Brain microvascular endothelial cell (primary cell): ENCODE measurements around the gene CD36.
A peak's percentile ranks its signal among the peaks of the same experiment; 100 is the strongest.

ENCODE experiments used
- DNase-seq: peaks from one replicate; pipeline ENCODE4 v3.0.0-alpha.2; 2020
- H3K27ac ChIP-seq: fragments of 250-450 bp; sonication (Bioruptor Pico); 2 replicates; pipeline ENCODE4 v1.5.1; 2020; ENCODE audit warnings: mild to moderate bottlenecking, moderate library complexity
- H3K27me3 ChIP-seq: fragments of 250-450 bp; sonication (Bioruptor Pico); replicated peaks from 2 replicates; pipeline ENCODE4 v1.5.1; 2020; ENCODE audit warnings: mild to moderate bottlenecking
- H3K36me3 ChIP-seq: fragments of 250-450 bp; sonication (Bioruptor Pico); replicated peaks from 2 replicates; pipeline ENCODE4 v1.5.1; 2020; ENCODE audit warnings: mild to moderate bottlenecking
- H3K4me3 ChIP-seq: 2 replicates; pipeline ENCODE4 v1.5.1; 2011; ENCODE audit warnings: low read depth, mild to moderate bottlenecking, control low read depth, low read length, moderate library complexity
- CTCF ChIP-seq: IDR thresholded peaks from 2 replicates; pipeline ENCODE4 v1.5.1; 2011; ENCODE audit warnings: low read depth, mild to moderate bottlenecking, moderate library complexity, low read length, control low read depth, inconsistent platforms; ENCODE audit errors: missing control alignments
- in situ Hi-C: cut with HindIII; loops from 2 replicates; pipeline ENCODE4 v1.10.0; 2017; ENCODE audit warnings: low sequenced_read_pairs, low pct_ligation_motif_present

CD36 gene

DNA sequence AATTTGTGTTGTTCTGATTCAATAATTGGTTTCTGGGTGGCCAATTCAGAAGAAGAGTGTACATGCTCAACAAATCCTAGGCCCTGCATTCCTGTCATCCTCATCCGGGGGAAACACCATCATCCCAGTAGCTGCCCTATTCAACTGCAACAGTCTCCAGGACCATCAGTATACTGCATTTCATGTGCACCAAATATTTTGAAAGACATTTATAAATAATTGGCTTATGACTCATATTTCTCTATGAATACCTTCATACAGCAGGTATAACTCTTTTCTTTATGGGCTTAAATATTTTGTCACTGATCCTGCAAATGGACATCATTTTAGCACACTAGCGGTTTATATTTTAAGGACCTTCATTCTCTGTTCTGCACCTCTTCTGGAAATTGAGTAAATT, 38.0 kb downstream of the CD36 start:
- Histone ChIP-seq H3K27ac (no peak overlapping the region), H3K27me3 (no peaks in the 10 kb centered on the region), H3K36me3 (no peaks in the 10 kb centered on the region), H3K4me3 (no peak overlapping the region)
- in situ Hi-C loops: no loop called here
- TF ChIP-seq CTCF: no peak
- no peak for DNase-seq

DNA sequence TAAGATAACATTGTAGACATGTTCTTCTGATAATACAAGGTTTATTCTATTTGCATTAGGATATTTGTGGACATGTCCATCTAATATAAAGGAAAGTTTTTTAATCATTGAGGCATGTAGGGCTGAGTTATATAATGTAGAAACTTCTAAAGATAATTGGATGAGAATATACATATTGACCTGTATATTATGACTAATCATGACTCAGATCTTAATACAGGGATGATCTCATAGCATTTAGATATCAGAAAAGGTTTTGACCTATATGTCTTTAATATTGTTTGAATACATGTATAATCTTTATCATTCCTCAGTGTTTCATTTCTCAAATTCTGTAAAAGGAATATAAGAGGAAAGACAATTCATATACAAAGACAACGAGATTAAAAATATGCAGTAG, 39.2 kb downstream of the CD36 start:
- no peak overlapping the region for H3K27ac ChIP-seq
- DNase-seq: no peak
- TF ChIP-seq CTCF: no peak
- in situ Hi-C loops: no loop called here
- no peaks in the 10 kb centered on the region for H3K36me3 ChIP-seq
- H3K27me3 ChIP-seq: no peaks in the 10 kb centered on the region
- no peak overlapping the region for H3K4me3 ChIP-seq

DNA sequence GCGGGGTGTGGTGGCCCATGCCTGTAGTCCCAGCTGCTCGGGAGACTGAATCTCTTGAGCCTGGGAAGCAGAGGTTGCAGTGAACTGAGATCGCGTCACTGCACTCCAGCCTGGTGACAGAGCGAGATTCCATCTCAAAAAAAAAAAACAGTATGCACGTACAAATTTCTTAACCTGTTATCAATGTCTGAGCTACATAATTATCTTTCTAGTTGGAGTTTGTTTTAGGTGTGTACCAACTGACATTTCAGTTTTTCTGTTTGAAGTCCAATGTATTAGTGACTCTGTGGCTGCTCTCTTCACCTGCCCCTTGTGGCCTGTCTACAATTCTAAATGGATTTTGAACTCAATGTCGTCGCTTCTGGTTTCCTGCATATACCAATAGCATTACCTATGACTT, 40.3 kb downstream of the CD36 start:
- H3K27me3 ChIP-seq: no peaks in the 10 kb centered on the region
- in situ Hi-C loops: no loop called here
- TF ChIP-seq CTCF: no peak
- no peak overlapping the region for H3K4me3 ChIP-seq
- H3K27ac ChIP-seq: no peak overlapping the region
- no peaks in the 10 kb centered on the region for H3K36me3 ChIP-seq
- no peak for DNase-seq

GRCh38 chr7:80679921-80680907, 41.8 kb downstream of the CD36 start:
- no peak overlapping the region for H3K4me3 ChIP-seq
- no peak overlapping the region for H3K27ac ChIP-seq
- in situ Hi-C loops: no loop called here
- H3K36me3 ChIP-seq: no peaks in the 10 kb centered on the region
- TF ChIP-seq CTCF: no peak
- no peaks in the 10 kb centered on the region for H3K27me3 ChIP-seq
- DNase-seq: no peak

DNA sequence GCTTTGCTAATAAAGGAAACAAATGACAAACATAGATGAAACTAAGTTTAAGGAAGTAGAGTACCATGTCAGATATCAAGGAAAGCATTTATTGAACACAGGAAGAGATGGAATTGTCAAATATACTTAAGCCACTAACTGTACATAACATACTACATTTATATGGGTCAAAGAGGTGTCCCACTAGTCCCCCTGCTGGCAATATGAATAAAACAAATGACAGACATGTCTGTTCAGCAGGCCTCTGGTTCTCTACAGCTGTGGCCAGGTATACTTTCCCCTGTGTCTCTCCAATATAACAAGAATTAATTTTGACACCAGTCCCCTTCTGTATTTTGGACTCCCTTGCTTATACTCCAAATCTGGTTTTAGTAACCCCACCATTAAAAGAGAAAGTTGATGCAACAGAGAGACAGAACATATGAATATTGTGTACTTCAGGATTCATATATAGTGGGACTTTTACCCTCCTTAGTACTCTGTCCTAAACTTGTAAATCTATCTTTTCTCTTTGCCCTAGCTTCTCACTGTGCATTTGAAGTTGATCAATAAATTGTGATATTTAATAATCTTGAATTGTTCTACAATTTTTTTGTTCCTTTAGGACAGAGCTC, 42.9 kb downstream of the CD36 start:
- Histone ChIP-seq H3K27me3 (no peaks in the 10 kb centered on the region), H3K4me3 (no peak overlapping the region), H3K36me3 (no peaks in the 10 kb centered on the region), H3K27ac (no peak overlapping the region)
- peak; percentile 70 for TF ChIP-seq CTCF
- in situ Hi-C loops: no loop called here
- peak; percentile 47 for DNase-seq
